Lower leg skin (tissue), 3 donors: Measurements from ENCODE around the gene ZNF555.
"Not testable (repeated sequence)": the region's sequence is repeated elsewhere in the genome, so short reads cannot be mapped to it uniquely, and the experiment has no call there.

Source experiments
- CTCF ChIP-seq, 3 donors: fragments of 450-650 bp; IDR thresholded peaks; one replicate each; pipeline ENCODE4 v1.5.1; 2016; ENCODE audit warnings: antibody characterized with exemption in 3 of 3, mild to moderate bottlenecking in 3 of 3, moderate library complexity in 2 of 3
- POLR2A ChIP-seq, 2 donors: fragments of 450-650 bp; IDR thresholded peaks; one replicate each; pipeline ENCODE4 v1.6.1; 2016 to 2017; ENCODE audit warnings: antibody characterized with exemption in 2 of 2, mild to moderate bottlenecking in 1 of 2, moderate library complexity in 1 of 2

- not testable (repeated sequence) for TF ChIP-seq CTCF, POLR2A (IDR thresholded peaks at IDR 0.05)
Measured at GRCh38 chr19:2890531-2890930, 49.3 kb downstream of the ZNF555 start.
